IPS DF 4.7 (cell line): Measurements from ENCODE around the gene PYROXD2.

Experiments used
- DNase-seq: peaks from one replicate; pipeline ENCODE4 v3.0.0-alpha.2; 2013; ENCODE audit warnings: low spot score; ENCODE audit errors: extremely low read depth

Gene PYROXD2

DNA sequence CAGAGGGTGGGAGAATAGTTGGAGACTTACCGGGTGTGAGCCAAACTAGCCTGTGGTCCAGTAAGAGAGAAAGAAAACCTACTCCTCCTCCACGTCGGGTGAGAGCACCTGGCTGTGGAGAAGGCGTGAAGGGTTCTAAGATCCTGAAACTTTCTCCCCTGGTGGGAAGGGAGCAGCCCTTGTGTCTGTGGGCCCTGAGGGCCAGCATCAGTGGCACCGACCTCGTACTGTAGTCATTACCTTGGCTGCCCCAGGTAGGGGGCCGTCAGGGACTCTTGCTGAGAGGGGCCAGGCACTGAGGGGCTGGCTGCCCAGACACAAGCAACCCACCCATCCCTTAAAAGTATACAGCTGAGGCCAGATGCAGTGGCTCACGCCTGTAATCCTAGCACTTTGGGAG lies 77.5 kb downstream of the PYROXD2 start:
- no peak for DNase-seq
